Measurements from ENCODE around the gene PRSS57. TPM values are rescaled to one million over a fixed set of nuclear protein-coding genes. Genes with fewer than 3 reads are reported as not detected.

The PRSS57 gene
- total and polyA plus RNA-seq, 4 donors = 0.15 to 1.1 (median 0.33) TPM; not detected in 1

DNA sequence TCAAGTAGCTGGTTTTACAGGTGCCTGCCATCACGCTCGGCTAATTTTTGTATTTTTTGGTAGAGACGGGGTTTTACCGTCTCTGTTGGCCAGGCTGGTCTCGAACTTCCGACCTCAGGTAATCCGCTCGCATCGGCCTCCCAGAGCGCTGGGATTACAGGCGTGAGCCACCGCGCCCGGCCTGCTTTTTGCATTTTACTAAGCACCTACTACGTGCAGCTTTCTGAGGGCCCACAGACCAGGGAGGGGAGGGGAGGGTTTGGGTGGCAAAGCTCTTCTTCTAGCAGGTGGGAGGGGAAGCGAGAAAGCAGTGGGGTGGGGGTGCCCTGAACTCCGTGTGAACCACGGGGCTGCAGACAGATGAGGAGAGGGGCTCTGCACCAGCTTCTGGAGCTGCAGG lies 28.5 kb upstream of the PRSS57 start:
- DNase-seq (ENCODE audit: low read depth in 4 of 6, low spot score in 6 of 6) = no peak
- H3K4me3 ChIP-seq (ENCODE audit: low read depth, low read length) = no peak overlapping the region
- peaks cover 69% of the 10 kb centered on the region for H3K36me3 ChIP-seq (ENCODE audit: control insufficient read depth, insufficient read depth, low read length)
- no peak overlapping the region for H3K27ac ChIP-seq (ENCODE audit: low read depth, low read length)
- WGBS (ENCODE audit: insufficient coverage) = 76% methylated on average over 11 of the region's 18 CpGs
- no peaks in the 10 kb centered on the region for H3K9me3 ChIP-seq (ENCODE audit: control insufficient read depth, insufficient read depth, low read length)
- peaks cover 32% of the 10 kb centered on the region for H3K4me1 ChIP-seq (ENCODE audit: control insufficient read depth, insufficient read depth, low read length)
- H3K27me3 ChIP-seq (ENCODE audit: control insufficient read depth, insufficient read depth, low read length) = no peaks in the 10 kb centered on the region

DNA sequence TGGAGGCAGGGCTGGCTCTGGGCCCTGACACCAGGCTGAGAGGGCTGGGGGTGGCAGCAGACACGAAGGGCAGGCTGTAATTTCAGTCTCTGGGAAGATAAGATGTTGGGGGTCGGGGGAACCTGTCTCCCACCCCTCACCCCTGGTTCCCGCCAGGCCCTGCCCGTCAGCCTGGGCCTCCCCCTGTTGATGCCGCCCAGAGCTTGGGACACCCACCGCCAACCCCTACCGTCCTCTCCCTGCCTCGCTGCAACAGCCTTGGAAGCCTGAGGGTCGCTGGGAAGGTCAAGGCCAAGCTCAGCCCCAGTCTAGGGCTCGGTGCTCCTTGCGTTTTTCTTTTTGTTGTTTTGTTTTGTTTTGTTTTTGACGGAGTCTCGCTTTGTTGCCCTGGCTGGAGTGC lies 28.0 kb upstream of the PRSS57 start:
- DNase-seq (ENCODE audit: low read depth in 4 of 6, low spot score in 6 of 6) = no peak
- Histone ChIP-seq H3K9me3 (ENCODE audit: control insufficient read depth, insufficient read depth, low read length) (no peaks in the 10 kb centered on the region), H3K4me1 (ENCODE audit: control insufficient read depth, insufficient read depth, low read length) (peaks cover 37% of the 10 kb centered on the region), H3K27ac (ENCODE audit: low read depth, low read length) (no peak overlapping the region), H3K27me3 (ENCODE audit: control insufficient read depth, insufficient read depth, low read length) (no peaks in the 10 kb centered on the region), H3K4me3 (ENCODE audit: low read depth, low read length) (no peak overlapping the region), H3K36me3 (ENCODE audit: control insufficient read depth, insufficient read depth, low read length) (peaks cover 71% of the 10 kb centered on the region)
- WGBS (ENCODE audit: insufficient coverage) = 66% methylated on average over 8 of the region's 13 CpGs

GRCh38 chr19:722553-723101 lies 27.4 kb upstream of the PRSS57 start:
- no peak for DNase-seq (ENCODE audit: low read depth in 4 of 6, low spot score in 6 of 6)
- 67% methylated on average over 17 of the region's 17 CpGs for WGBS (ENCODE audit: insufficient coverage)
- H3K4me1 ChIP-seq (ENCODE audit: control insufficient read depth, insufficient read depth, low read length) = peaks cover 37% of the 10 kb centered on the region

GRCh38 chr19:720345-721160 lies 25.3 kb upstream of the PRSS57 start:
- Histone ChIP-seq H3K4me1 (ENCODE audit: control insufficient read depth, insufficient read depth, low read length) (peaks cover 44% of the 10 kb centered on the region), H3K36me3 (ENCODE audit: control insufficient read depth, insufficient read depth, low read length) (peaks cover 51% of the 10 kb centered on the region), H3K27me3 (ENCODE audit: control insufficient read depth, insufficient read depth, low read length) (no peaks in the 10 kb centered on the region), H3K4me3 (ENCODE audit: low read depth, low read length) (peak overlapping the region; percentile 32), H3K9me3 (ENCODE audit: control insufficient read depth, insufficient read depth, low read length) (no peaks in the 10 kb centered on the region), H3K27ac (ENCODE audit: low read depth, low read length) (peak overlapping the region; percentile 88)
- peak in 2 of 6 donors; percentile 60 to 72 for DNase-seq (ENCODE audit: low read depth in 4 of 6, low spot score in 6 of 6)
- WGBS (ENCODE audit: insufficient coverage) = 4% methylated on average over 25 of the region's 58 CpGs

More at GRCh38 chr19:722553-723101, 27.4 kb upstream of the PRSS57 start:
- H3K4me3 ChIP-seq (ENCODE audit: low read depth, low read length) = no peak overlapping the region
- H3K9me3 ChIP-seq (ENCODE audit: control insufficient read depth, insufficient read depth, low read length) = no peaks in the 10 kb centered on the region
- no peaks in the 10 kb centered on the region for H3K27me3 ChIP-seq (ENCODE audit: control insufficient read depth, insufficient read depth, low read length)
- no peak overlapping the region for H3K27ac ChIP-seq (ENCODE audit: low read depth, low read length)
- H3K36me3 ChIP-seq (ENCODE audit: control insufficient read depth, insufficient read depth, low read length) = peaks cover 67% of the 10 kb centered on the region

GRCh38 chr19:719636-720344 lies 24.5 kb upstream of the PRSS57 start:
- Histone ChIP-seq H3K27ac (ENCODE audit: low read depth, low read length) (peak overlapping the region; percentile 81), H3K4me3 (ENCODE audit: low read depth, low read length) (peak overlapping the region; percentile 18), H3K36me3 (ENCODE audit: control insufficient read depth, insufficient read depth, low read length) (peaks cover 48% of the 10 kb centered on the region), H3K4me1 (ENCODE audit: control insufficient read depth, insufficient read depth, low read length) (peaks cover 44% of the 10 kb centered on the region), H3K27me3 (ENCODE audit: control insufficient read depth, insufficient read depth, low read length) (no peaks in the 10 kb centered on the region), H3K9me3 (ENCODE audit: control insufficient read depth, insufficient read depth, low read length) (peaks cover 2% of the 10 kb centered on the region)
- WGBS (ENCODE audit: insufficient coverage) = 13% methylated on average over 40 of the region's 79 CpGs
- DNase-seq (ENCODE audit: low read depth in 4 of 6, low spot score in 6 of 6) = peak in 2 of 6 donors; percentile 84

GRCh38 chr19:718991-719512 lies 23.8 kb upstream of the PRSS57 start:
- H3K4me3 ChIP-seq (ENCODE audit: low read depth, low read length) = no peak overlapping the region
- peaks cover 45% of the 10 kb centered on the region for H3K36me3 ChIP-seq (ENCODE audit: control insufficient read depth, insufficient read depth, low read length)
- peak in 1 of 6 donors; percentile 66 for DNase-seq (ENCODE audit: low read depth in 4 of 6, low spot score in 6 of 6)
- H3K9me3 ChIP-seq (ENCODE audit: control insufficient read depth, insufficient read depth, low read length) = peaks cover 2% of the 10 kb centered on the region
- H3K4me1 ChIP-seq (ENCODE audit: control insufficient read depth, insufficient read depth, low read length) = peaks cover 44% of the 10 kb centered on the region
- peak overlapping the region; percentile 81 for H3K27ac ChIP-seq (ENCODE audit: low read depth, low read length)
- WGBS (ENCODE audit: insufficient coverage) = 13% methylated on average over 49 of the region's 54 CpGs
- H3K27me3 ChIP-seq (ENCODE audit: control insufficient read depth, insufficient read depth, low read length) = no peaks in the 10 kb centered on the region

DNA sequence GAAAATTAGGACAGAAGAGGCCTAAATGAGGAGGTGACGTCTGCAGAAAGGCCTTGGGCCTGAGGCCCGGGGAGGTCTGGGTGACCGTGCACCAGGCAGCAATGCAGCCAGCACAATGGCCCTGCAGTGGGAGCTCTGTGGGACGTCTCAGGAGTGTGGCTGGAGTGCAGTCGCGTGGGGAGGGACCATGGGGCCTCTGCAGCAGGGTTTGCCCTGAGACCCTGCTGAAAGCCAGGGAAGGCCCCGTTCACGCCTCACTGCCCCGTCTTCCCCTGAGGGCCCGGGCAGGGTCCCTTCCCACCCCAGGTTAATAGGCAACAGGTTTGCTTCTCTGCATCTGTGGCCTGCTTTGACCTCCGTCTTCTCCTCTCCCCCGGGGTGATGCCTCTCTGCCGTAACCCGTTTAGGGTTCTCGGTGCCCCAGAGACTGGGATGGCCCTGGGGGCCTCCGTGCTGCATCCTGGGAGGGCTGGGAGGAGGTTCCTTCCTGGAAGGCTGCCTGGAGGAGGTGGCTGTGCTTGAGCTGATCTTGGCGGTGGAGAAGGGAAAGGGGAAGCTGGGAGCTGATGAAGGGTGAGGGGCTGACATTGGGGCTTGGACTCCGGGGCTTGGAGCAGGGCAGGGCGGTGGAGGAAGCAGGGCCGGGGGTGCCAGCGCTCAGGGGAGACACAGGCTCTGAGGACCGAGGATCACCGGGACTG lies 23.1 kb upstream of the PRSS57 start:
- 29% methylated on average over 16 of the region's 23 CpGs for WGBS (ENCODE audit: insufficient coverage)
- H3K9me3 ChIP-seq (ENCODE audit: control insufficient read depth, insufficient read depth, low read length) = peaks cover 2% of the 10 kb centered on the region
- no peaks in the 10 kb centered on the region for H3K27me3 ChIP-seq (ENCODE audit: control insufficient read depth, insufficient read depth, low read length)
- peaks cover 44% of the 10 kb centered on the region for H3K4me1 ChIP-seq (ENCODE audit: control insufficient read depth, insufficient read depth, low read length)
- peaks cover 39% of the 10 kb centered on the region for H3K36me3 ChIP-seq (ENCODE audit: control insufficient read depth, insufficient read depth, low read length)
- no peak for DNase-seq (ENCODE audit: low read depth in 4 of 6, low spot score in 6 of 6)
- H3K4me3 ChIP-seq (ENCODE audit: low read depth, low read length) = no peak overlapping the region
- H3K27ac ChIP-seq (ENCODE audit: low read depth, low read length) = peak overlapping the region; percentile 81

DNA sequence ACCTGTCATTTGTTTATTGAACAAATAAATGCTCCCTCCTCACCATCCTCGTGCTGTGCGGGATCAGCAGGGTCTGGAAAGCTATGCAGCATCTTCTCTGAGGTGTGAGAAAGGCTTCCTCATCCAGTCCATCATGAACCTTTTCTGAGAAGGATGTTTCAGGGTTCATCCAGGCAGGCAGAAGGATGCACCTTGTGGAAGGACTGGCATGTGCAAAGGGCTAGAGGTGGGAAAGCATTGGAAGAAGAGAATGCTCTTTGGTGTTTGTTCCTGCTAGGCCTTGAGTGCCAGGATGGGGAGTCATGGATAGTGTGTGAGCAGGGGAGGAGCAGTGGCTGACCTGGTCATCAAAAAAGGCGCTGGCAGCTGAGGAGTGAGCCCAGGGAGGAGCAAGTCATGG lies 20.1 kb upstream of the PRSS57 start:
- H3K4me3 ChIP-seq (ENCODE audit: low read depth, low read length) = no peak overlapping the region
- WGBS (ENCODE audit: insufficient coverage) = 95% methylated on average over 1 of the region's 3 CpGs
- no peak overlapping the region for H3K27ac ChIP-seq (ENCODE audit: low read depth, low read length)
- peaks cover 42% of the 10 kb centered on the region for H3K4me1 ChIP-seq (ENCODE audit: control insufficient read depth, insufficient read depth, low read length)
- H3K9me3 ChIP-seq (ENCODE audit: control insufficient read depth, insufficient read depth, low read length) = peaks cover 2% of the 10 kb centered on the region
- peaks cover 38% of the 10 kb centered on the region for H3K36me3 ChIP-seq (ENCODE audit: control insufficient read depth, insufficient read depth, low read length)
- DNase-seq (ENCODE audit: low read depth in 4 of 6, low spot score in 6 of 6) = no peak
- H3K27me3 ChIP-seq (ENCODE audit: control insufficient read depth, insufficient read depth, low read length) = no peaks in the 10 kb centered on the region

DNA sequence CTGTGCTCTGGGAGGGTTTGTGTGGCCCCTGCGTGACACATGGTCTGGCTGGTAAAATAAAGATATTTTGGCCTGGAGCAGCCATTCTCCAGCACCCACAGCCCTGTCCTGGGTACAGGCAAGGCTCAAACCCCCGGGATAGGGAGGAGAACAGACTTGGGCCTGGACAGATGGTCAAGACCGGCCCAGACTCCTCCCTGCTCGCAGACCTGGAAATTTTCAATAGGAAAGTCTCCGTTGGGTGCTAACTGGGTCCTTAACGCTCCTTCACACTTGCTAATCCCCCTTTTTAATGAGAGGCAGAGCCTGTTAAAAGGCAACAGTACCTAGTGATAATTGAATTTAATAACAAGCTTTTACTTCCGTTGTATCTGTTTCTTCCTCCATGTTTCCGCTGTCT lies 16.0 kb upstream of the PRSS57 start:
- Histone ChIP-seq H3K9me3 (ENCODE audit: control insufficient read depth, insufficient read depth, low read length) (peaks cover 2% of the 10 kb centered on the region), H3K36me3 (ENCODE audit: control insufficient read depth, insufficient read depth, low read length) (peaks cover 31% of the 10 kb centered on the region), H3K4me1 (ENCODE audit: control insufficient read depth, insufficient read depth, low read length) (peaks cover 30% of the 10 kb centered on the region), H3K4me3 (ENCODE audit: low read depth, low read length) (no peak overlapping the region), H3K27ac (ENCODE audit: low read depth, low read length) (peak overlapping the region; percentile 10), H3K27me3 (ENCODE audit: control insufficient read depth, insufficient read depth, low read length) (no peaks in the 10 kb centered on the region)
- WGBS (ENCODE audit: insufficient coverage) = 42% methylated on average over 4 of the region's 8 CpGs
- peak in 1 of 6 donors; percentile 34 for DNase-seq (ENCODE audit: low read depth in 4 of 6, low spot score in 6 of 6)

Measured in spinal cord (tissue), 10 donors.